ENCODE results near the gene DOCK8.

DOCK8 gene

GRCh38 chr9:270657-271237 is 56.1 kb downstream of the DOCK8 start:
- no peak for DNase-seq

- no peak for DNase-seq
Measured at GRCh38 chr9:272251-273213, 57.9 kb downstream of the DOCK8 start.

GRCh38 chr9:274406-274805 is 59.7 kb downstream of the DOCK8 start:
- DNase-seq = no peak

GRCh38 chr9:277601-278295 is 63.1 kb downstream of the DOCK8 start:
- DNase-seq = no peak

- no peak for DNase-seq
Measured at GRCh38 chr9:278651-279050, 64.0 kb downstream of the DOCK8 start.

- DNase-seq = no peak
Measured at GRCh38 chr9:279674-280073, 65.0 kb downstream of the DOCK8 start.

GRCh38 chr9:281741-282645 is 67.3 kb downstream of the DOCK8 start:
- DNase-seq = no peak

GRCh38 chr9:286071-286740 is 71.5 kb downstream of the DOCK8 start:
- no peak for DNase-seq

GRCh38 chr9:289121-289520 is 74.5 kb downstream of the DOCK8 start:
- DNase-seq = no peak

GRCh38 chr9:292915-293314 is 78.2 kb downstream of the DOCK8 start:
- DNase-seq = no peak

GRCh38 chr9:295576-295975 is 80.9 kb downstream of the DOCK8 start:
- DNase-seq = no peak

- no peak for DNase-seq
Measured at GRCh38 chr9:296411-296810, 81.7 kb downstream of the DOCK8 start.

- peak; percentile 58 for DNase-seq
Measured at GRCh38 chr9:297104-297972, 82.7 kb downstream of the DOCK8 start.

- DNase-seq = no peak
Measured at GRCh38 chr9:303502-303901, 88.8 kb downstream of the DOCK8 start.

- DNase-seq = no peak
Measured at GRCh38 chr9:304106-304505, 89.4 kb downstream of the DOCK8 start.

- DNase-seq = peak; percentile 3
Measured at GRCh38 chr9:304519-305185, 90.0 kb downstream of the DOCK8 start.

- peak; percentile 61 for DNase-seq
Measured at GRCh38 chr9:306907-307306, 92.2 kb downstream of the DOCK8 start.

- DNase-seq = no peak
Measured at GRCh38 chr9:311841-312240, 97.2 kb downstream of the DOCK8 start.

- DNase-seq = peak; percentile 28
Measured at GRCh38 chr9:312596-313320, 98.1 kb downstream of the DOCK8 start.
